ENCODE data around the gene TNFRSF8.

- no peak for TF ChIP-seq CTCF (IDR thresholded peaks at IDR 0.05; ENCODE audit: poor library complexity)
- no peak for TF ChIP-seq EZH2 (IDR thresholded peaks at IDR 0.05; ENCODE audit: borderline replicate concordance)
- no peak for TF ChIP-seq EZH2phosphoT487 (IDR thresholded peaks at IDR 0.05; ENCODE audit: low read depth, severe bottlenecking, unreplicated experiment)
Observed at GRCh38 chr1:12113433-12114339, 50.6 kb downstream of the TNFRSF8 start.

Data from hepatocyte (in vitro differentiated cells).